NCI-H187 (cell line): ENCODE data around the gene ME1.
"Not testable (repeated sequence)": the region's sequence is repeated elsewhere in the genome, so short reads cannot be mapped to it uniquely, and the experiment has no call there.

Experiments used
- DNase-seq, 2 experiments: peaks; one replicate each; lab custom pipeline; 2025; lab: John Stamatoyannopoulos, UW

The ME1 gene

DNA sequence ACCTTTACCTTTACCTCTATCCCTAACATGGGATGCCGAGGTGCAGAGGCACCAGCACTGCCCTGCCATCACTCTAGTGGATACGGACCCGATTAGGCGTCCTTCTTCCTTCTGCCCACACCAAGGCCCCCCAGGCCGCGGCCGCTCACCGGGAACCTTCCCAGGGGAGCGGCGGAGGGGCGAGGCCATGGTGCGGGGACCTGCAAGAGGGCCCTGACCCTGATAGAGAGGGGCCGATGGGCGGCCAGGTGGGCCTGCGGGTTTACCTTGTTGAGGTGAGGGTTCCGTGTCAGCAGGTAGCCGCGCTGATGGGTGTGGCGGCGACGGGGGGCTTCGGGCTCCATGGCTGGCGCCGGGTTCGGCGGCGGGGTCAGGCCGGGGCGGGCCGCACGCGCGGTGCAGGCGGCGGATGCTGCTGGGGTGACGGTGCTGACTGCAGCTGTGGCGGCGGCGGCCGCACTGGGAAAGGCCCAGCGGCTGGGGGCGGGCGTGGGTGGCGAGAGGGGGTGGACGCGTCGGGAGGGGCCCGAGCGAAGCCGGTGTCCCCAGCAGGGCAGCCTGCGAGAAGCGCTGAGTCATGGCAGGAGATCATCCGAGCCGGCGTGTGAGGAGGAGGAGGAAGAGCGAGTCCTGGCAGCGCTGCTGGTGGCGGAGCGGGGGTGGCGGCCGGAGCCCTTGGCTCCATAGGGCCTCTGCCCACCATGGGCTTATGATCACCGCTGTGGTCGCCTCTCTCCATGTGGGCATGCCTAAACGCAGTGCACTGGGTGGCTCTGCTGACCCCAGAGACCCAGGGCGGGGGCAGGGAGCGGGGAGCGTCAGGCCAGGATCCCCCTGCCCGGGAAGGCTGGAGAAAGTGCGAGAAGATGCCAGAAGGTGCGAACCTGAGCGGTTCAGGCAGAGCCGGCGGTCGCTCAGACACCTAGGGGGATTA lies at the start of gene ME1:
TSS of gene ME1 (minus strand) at position 441 of the 934 bp plus-strand sequence. CDS start at position 344, 97 bp downstream.
- no peak for DNase-seq

GRCh38 chr6:83480470-83480869 lies 49.6 kb upstream of the ME1 start:
- no peak for DNase-seq

DNA sequence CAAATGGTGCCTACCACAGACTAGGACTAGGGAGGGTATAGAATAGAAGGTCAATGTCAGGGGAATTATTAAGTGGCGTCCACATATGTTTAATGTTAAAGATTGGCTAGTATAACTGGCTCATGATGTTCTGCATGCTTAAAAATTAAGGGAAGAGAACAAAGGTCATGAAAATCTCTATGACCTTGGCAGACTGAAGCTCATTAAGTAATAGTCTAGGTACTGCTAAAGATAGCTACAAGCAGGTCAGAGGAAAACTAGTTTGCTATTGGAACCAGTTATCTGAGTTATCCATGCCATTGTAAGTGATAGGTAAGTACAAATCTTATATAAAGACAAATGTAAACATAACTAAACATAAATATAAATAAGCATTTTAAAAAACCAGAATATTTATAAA lies 48.5 kb upstream of the ME1 start:
- DNase-seq, result no peak

GRCh38 chr6:83476971-83477370 lies 46.1 kb upstream of the ME1 start:
- no peak for DNase-seq

DNA sequence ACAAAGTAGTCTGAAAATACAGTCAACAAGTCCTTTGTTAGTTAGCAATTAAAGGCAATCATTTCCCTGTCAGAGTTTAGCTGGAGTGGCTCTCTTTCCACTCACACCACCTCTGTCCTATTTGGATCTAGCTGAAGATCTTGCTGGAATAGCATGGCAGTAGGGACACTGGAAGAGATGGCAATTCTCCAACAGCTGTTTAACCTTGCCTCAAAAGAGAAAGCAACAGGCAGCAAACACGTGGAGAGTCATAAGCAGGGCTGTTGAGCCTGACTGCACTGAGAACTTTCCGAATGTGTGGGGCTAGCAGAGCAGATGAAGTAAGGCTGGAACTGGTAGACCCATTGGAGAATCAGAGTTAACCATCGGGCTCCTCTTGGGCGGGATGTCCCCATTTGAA lies 43.5 kb upstream of the ME1 start:
- no peak for DNase-seq

DNA sequence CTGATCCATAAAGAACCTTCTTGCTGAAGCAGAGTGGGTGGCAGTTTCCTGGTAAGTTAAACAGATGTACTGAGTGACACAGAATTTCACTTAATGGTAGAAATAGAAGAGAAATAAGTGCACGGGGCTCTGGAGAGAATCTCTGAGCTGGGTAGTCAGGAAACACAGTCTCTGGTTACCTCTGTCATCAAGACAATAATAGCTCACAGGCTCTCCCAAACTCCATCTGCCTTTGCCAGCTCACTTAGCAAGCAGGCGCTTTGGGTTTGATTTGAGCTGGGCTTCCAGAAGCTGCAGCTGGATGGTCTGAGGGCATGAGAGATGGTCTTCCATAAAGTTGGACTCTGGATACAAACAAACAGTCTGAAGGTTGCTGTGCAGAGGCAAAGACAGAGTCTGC lies 41.9 kb upstream of the ME1 start:
- no peak for DNase-seq

DNA sequence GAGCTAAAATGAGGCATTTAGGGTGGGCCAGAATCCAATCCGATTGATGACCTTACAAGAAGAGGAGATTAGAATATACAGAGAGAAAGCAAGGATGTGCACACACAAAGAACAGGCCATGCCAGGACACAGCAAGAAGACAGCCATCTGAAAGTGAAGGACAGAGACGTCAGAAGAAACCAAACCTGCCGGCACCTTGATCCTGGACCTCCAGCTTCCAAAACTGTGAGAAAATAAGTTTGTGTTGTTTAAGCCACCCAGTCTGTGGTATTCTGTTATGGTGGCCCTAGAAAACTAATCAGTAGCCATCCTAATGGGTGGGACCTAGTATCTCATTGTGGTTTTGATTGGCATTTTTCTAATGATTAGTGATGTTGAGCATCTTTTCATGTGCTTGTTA lies 39.7 kb upstream of the ME1 start:
- no peak for DNase-seq

DNA sequence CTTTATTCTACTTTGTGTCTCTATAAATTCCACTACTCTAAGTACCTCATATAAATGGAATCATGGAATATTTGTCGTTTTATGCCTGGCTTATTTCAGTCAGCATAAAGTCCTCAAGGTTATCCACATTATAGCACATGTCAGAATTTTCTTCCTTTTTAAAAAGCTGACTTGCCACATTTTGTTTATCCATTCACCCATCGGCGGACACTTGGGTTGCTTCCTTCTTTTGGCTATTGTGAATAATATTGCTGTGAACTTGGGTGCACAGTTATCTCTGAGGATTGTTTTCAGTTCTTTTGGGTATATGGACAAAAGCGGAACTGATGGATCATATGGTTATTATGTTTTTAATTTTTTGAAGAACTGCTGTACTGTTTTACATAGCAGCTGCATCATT lies 39.1 kb upstream of the ME1 start:
- DNase-seq, result no peak

DNA sequence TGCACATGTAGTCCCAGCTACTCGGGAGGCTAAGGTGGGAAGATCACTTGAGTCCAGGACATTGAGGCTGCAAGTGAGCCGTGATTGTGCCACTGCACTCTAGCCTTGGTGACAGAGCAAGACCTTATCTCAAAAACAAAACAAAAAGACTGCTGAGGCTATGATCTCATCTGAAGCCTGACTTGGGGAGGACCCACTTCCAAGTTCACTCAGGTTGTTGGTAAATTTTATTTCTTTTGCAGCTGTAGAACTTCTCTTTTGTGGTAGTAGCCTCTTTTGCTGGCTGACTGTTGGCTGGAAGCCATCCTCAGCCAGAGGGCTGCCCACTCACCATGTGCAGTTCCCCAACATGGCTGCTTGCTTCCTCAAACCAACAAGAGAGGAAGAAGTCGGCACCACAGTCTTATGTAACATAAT lies 36.8 kb upstream of the ME1 start:
- no peak for DNase-seq

GRCh38 chr6:83466328-83466727 lies 35.5 kb upstream of the ME1 start:
- DNase-seq, result no peak

DNA sequence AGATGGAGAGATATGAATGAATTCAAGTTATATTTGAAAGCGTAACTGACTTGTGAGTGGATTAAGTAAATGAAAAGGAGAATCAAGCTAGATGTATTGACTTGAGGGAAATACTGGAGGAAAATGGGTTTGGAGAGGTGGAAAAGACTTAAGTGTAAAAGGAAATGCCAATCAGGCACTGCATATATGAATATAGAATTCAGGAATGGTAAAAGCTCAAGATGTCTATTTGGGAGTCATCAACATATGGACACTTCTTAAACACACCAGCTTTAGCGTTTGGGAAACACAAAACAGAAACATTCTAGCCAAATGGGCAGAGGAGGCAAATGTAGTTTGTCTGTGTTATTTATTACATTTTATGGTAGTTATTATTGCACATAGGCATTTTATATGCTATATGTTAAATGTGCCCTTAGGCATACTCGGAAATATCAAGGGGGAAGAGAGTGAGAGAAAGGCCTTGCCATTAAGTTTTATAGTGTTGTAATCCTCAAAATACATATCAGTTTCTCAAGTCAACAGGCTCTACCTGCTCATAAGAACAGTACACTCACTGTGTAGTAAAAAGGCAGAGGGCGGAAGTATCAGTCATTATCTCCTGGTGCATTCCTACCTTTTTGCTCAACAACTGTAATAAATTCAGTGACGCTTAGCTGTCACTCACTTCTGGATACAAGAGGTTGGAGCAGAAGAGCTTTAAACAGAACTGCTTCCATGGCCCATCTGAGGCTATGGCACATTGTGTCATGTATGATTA lies 33.7 kb upstream of the ME1 start:
- DNase-seq, result no peak

DNA sequence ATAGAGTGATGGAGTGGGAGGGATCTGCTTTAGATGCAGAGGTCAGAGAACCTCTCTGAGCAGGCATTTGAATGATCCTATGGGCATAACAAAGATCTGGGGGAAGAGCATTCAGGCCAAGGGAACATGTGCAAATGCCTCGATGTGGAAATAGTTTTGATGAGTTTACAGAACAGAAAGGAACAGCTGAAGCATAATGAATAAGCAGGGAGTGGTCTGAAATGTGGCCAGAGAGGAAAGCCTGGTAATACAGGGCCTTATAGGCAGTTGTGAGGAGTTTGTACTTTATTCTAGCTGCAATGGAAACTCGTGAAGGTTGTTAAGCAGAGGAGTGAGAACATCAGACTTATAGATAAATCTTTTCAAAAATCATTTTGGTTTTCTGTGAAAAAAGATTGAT lies 33.0 kb upstream of the ME1 start:
- no peak for DNase-seq

DNA sequence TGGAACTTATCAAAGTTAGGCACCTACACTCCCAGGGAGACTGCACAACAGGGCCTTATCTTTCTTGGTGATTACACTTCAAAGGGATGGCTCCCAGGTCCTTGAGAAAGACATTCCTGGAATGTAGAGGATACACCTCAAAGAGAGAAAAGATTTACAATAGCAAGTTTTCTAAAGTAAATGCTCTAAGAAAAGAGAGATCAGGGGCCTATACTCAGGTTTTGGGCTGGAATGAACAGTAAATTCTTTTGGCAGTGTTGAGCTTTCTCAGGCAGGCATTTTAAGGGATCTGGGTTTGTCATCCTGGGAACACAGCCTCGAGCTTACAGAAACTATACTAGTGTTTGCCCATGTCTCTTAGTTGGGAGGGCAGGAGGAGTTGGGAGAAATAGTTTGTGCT lies 31.7 kb upstream of the ME1 start:
- no peak for DNase-seq

- DNase-seq, result no peak
These were observed 30.6 kb upstream of the ME1 start for GRCh38 chr6:83461438-83461837.

DNA sequence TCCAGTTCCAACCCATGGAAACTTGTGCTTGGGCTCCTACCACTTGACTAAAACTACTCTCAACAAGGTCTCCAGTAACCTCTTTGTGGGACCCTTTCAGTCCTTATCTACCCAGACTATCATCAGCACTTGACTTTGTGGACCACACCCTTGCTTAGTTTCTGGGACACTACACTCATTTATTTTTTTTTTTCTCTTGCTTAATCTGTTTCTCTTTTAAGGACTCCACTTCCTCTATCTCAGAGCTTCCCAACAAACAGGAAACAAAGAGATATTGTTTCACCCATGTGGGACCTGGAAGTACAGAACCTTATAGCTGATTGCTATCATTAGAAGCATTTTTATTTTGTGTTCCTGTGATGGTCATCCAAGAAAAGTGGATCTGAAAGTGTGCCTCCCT lies 28.8 kb upstream of the ME1 start:
- DNase-seq, result no peak

DNA sequence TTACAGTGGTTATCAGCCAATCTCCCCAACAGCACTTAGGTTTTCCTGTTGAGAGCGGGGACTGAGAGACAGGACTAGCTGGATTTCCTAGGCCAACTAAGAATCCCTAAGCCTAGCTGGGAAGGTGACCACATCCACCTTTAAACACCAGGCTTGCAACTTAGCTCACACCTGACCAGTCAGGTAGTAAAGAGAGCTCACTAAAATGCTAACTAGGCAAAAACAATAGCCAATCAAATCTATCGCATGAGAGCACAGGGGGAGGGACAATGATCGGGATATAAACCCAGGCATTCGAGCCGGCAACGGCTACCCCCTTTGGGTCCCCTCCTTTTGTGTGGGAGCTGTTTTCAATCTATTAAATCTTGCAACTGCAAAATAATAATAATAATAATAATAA lies 19.2 kb upstream of the ME1 start:
- not testable (repeated sequence) for DNase-seq

GRCh38 chr6:83444086-83444699 lies 13.3 kb upstream of the ME1 start:
- DNase-seq, result not testable (repeated sequence)

DNA sequence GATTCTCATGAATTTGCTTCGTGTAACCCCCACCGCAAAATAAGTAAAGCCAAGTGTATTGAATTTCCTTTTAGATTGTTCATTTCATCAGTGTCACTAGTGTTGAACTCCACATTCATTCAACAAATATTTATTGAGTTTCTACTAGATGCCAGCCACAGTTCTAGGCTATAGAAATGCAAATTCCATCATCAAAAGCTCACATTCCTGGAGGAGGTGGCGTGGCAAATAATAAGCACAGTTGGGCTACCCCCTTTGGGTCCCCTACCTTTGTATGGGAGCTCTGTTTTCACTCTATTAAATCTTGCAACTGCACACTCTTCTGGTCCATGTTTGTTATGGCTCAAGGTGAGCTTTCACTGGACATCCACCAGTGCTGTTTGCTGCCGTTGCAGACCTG lies 12.7 kb upstream of the ME1 start:
- no peak for DNase-seq

- no peak for DNase-seq
These were observed 11.9 kb upstream of the ME1 start for GRCh38 chr6:83442752-83443151.

GRCh38 chr6:83439201-83439600 lies 8.3 kb upstream of the ME1 start:
- no peak for DNase-seq

- no peak for DNase-seq
These were observed 5.8 kb upstream of the ME1 start for GRCh38 chr6:83436674-83437073.

GRCh38 chr6:83433177-83433576 lies 2.3 kb upstream of the ME1 start:
- DNase-seq, result no peak

GRCh38 chr6:83432636-83433035 lies 1.8 kb upstream of the ME1 start:
- no peak for DNase-seq
